KBM-7 (cell line): ENCODE data around the gene B4GALT5.
"Not testable (repeated sequence)": the region's sequence is repeated elsewhere in the genome, so short reads cannot be mapped to it uniquely, and the experiment has no call there.

Source experiments
- DNase-seq: peaks from one replicate; pipeline ENCODE4 v3.0.0-alpha.2; 2015
- in situ Hi-C: fragments of 300-500 bp; cut with MboI; formaldehyde crosslinking; loops from 2 replicates; pipeline ENCODE4 v1.14.3; 2020; ENCODE audit warnings: low sequenced_read_pairs, low pct_unique_long_range_greater_than_20kb, mixed read lengths

The B4GALT5 gene

GRCh38 chr20:49618289-49618688, 95.4 kb downstream of the B4GALT5 start:
- in situ Hi-C loops = loop anchor here (25.0 kb wide), 1 partner anchor 244 kb away; no protein-coding TSS in a partner anchor
- no peak for DNase-seq

- in situ Hi-C loops = loop anchor here (25.0 kb wide), 1 partner anchor 245 kb away; no protein-coding TSS in a partner anchor
- not testable (repeated sequence) for DNase-seq
Observed at GRCh38 chr20:49617394-49617793, 96.3 kb downstream of the B4GALT5 start.

DNA sequence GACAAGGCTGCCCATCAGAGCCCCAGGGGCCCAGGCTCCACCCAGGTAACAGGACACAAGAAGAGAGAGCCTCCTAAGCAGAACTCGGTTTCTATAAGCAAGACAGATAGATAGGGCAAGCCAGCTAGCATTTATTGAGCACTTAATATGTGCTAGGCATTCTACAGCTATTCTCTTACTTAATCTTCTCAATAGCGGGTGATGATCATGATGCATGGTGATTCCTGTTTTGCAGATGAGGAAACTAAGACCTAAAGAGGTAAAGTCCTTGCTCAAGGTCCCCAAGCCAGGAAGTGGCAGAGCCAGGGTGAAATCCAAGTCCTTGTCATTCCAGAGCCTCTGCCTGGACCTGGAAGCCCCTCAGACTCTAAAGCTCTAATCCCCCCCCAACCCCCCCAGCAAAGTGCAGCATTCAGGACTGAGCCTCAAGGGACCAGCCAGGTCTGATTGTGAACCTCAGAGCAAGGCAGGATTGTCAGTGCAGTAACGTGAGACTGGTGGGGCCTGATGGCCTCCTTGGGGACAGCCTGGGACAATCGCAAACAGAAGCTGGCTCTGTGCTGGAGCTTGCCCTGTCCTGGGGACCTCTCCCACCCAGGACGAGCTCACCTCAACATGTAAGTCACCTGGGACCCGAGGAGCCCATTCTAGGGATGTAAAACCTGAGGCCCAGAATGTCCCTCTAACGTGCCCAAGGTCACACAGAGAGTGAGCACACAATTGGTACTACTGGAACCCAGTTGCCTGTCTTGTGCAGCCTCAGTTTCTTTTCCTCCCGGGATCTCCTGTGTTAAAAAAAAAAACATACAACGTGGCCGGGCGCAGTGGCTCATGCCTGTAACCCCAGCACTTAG, 97.3 kb downstream of the B4GALT5 start:
- DNase-seq = no peak
- in situ Hi-C loops = loop anchor here (25.0 kb wide), 1 partner anchor 246 kb away; no protein-coding TSS in a partner anchor

- no peak for DNase-seq
- in situ Hi-C loops = loop anchor here (25.0 kb wide), 1 partner anchor 247 kb away; no protein-coding TSS in a partner anchor
Observed at GRCh38 chr20:49615401-49616153, 98.1 kb downstream of the B4GALT5 start.

- DNase-seq = not testable (repeated sequence)
- in situ Hi-C loops = loop anchor here (25.0 kb wide), 1 partner anchor 247 kb away; no protein-coding TSS in a partner anchor
Observed at GRCh38 chr20:49615051-49615400, 98.7 kb downstream of the B4GALT5 start.

- in situ Hi-C loops = loop anchor here (25.0 kb wide), 1 partner anchor 248 kb away; no protein-coding TSS in a partner anchor
- DNase-seq = no peak
Observed at GRCh38 chr20:49614338-49615050, 99.2 kb downstream of the B4GALT5 start.

DNA sequence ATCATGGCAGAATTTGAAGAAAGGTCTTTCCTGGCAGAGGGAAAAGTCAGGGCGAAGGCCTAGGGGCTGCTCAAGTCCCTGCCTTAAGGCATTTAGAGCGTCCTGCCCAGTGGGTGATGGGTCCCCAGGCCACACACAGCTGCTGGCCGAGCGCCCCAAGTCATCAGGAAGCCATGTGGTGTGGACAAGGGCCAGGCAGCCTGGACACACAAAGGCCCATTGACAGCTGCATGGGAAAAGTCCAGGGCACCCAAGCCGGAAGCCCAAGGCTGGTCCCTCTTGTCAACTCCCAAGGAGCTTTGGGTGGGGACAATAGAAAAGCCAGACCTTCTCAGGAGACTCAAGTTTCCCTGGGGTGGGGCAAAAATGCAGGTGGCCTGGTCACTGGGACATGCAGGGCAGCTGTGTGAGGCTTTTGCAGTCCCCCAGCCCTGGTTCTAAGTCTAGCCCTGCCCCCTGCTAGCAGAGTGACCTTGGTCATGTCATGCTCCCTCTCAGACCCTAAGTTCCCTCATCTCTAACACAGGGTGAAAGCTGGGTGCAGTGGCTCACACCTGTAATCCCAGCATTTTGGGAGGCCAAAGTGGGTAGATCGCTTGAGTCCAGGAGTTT, 101.4 kb downstream of the B4GALT5 start:
- in situ Hi-C loops = loop anchor here (25.0 kb wide), 1 partner anchor 250 kb away; no protein-coding TSS in a partner anchor
- DNase-seq = no peak

DNA sequence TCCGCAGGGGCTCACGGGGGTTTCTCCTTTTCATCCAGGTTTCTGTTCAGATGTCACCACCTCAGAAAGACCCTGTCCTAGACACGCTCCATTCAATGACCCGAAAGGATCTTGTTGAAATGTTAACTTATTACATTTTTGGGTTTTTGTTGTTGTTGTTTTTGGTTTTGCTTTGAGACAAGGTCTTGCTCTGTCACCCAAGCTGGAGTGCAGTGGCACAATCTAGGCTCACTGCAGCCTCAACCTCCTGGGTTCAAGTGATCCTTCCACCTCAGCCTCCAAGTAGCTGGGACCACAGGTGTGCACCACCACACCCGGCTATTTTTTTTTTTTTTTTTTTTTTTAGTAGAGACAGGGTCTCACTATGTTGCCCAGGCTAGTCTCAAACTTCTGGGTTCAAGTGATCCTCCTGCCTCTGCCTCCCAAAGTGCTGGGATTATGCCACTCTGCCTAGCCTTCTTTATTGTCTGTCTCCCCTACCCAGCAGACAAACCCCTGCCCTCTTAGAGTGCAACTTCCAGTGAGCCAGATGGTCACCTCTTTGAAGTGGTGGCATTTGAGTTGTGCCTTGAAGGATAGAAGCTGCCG, 102.0 kb downstream of the B4GALT5 start:
- not testable (repeated sequence) for DNase-seq
- in situ Hi-C loops = loop anchor here (25.0 kb wide), 1 partner anchor 251 kb away; no protein-coding TSS in a partner anchor

- DNase-seq = peak; percentile 86
- in situ Hi-C loops = loop anchor here (25.0 kb wide), 1 partner anchor 251 kb away; no protein-coding TSS in a partner anchor
Observed at GRCh38 chr20:49610691-49611538, 102.8 kb downstream of the B4GALT5 start.

DNA sequence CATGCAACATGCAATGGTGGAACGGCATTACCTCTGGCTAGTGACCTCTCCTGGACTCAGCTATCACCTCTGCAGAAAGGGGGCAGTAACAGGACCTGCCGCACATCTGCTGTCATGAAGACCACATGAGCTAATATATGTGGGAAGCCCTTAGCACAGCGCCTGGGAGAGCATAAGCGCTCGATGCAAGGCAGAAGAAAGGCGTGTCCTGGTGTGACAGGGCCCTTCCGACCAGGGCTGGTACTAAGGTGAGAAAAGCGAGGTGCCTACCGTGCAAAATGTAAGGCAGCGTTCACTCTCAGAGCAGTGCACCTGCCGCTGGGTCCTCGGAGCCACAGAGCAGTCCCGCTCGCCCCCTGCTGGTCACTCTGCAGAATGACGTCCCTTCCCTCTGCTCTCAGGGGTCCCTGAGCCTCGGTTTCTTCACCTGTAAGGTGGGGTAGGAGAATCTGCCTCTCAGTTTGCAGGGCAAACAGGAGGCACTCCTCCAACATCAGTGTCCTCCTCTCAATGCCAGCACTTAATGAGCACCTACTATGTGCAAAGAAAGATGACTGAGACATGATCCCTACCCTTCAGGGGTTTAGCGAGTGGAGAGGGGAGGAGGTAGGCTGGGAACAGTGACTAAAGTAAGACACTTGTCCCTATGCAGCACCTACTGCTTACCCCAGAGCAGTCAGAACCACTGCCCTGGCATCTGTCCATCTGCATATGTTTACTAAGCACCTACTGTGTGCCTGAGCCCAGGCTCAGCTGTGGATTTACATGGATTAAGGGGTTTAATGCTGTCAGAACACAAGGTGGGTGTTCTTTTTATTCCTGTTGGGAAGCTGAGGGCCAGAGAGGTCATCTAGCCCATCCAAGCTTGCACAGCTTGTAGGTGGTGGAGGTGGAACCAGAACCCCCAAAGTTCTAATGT, 104.7 kb downstream of the B4GALT5 start:
- DNase-seq = peak; percentile 79
- in situ Hi-C loops = loop anchor here (25.0 kb wide), 1 partner anchor 253 kb away; no protein-coding TSS in a partner anchor

DNA sequence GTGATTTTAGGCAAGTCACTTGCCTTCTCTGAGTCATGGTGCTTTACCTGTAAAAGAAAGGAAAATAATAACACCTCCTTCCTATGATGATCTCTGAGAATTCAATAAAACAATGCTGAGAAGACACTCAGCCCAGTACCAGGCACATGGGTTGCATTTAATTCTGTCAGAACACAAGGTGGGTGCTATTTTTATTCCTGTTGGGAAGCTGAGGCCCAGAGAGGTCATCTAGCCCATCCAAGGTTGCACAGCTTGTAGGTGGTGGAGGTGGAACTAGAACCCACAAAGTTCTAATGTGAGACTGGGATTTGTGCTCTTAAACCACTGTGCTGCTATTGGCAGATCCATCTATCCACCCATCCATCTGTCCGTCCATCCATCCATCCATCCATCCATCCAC, 106.1 kb downstream of the B4GALT5 start:
- in situ Hi-C loops = loop anchor here (25.0 kb wide), 1 partner anchor 255 kb away; no protein-coding TSS in a partner anchor
- DNase-seq = no peak

DNA sequence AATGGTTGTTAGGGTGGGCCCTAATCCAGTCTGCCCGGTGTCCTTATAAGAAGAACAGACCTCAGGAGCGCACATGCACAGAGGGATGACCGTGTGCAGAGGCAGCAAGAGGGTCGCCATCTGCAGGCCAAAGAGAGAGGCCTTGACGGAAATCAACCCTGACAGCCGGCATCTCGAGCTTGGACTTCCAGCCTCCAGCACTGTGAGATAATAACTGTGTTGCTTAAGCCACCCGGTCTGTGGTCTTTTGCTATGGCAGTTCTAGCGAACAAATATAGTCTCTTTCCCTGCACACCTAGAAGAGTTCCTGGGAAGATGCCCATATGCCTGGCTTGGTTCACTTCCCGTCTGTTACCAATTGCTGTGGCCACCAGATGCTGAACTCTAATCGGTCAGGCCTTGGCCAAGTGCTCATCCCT, 110.5 kb downstream of the B4GALT5 start:
- in situ Hi-C loops = loop anchor here (25.0 kb wide), 1 partner anchor 259 kb away; no protein-coding TSS in a partner anchor
- DNase-seq = no peak

DNA sequence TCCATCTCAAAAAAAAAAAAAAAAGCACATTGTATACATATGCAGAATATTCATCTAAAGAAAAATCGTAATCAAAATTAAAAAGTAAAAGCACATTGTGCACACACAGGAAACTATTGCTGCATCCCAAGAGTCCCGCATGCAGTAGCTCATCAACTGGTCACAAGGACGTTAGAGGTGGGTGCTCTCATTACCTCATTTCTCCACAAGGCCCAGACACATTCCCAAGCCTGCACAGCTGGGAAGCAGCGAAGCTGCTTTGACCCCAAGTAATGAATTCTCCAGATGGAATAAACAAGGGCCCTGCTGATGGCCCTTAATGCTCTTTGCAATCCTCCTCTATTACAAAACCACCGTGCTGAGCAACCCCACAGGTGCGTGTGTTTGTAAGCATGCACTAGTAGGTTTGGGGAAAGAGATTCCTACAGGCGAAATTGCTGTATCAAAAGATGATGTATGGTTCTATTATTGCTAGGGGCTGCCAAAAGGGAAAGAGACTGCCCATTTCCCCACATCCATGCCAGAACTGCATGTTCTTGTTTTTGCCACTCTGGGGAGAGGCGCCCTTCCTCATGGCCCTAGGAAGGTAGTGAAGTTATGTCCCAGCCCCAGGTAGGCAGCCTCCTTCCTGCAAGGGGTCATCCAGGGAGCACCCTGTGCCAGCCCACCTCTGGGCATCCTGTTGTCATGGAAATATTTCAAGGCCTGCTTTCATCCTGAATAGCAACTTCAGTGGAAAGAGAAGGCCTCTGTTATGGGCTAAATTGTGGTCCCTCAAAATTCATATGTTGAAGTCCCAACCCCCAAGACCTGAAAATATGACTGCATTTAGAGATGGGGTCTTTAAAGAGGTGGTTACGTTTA, 111.1 kb downstream of the B4GALT5 start:
- in situ Hi-C loops = loop anchor here (25.0 kb wide), 1 partner anchor 260 kb away; no protein-coding TSS in a partner anchor
- DNase-seq = no peak

GRCh38 chr20:49601153-49601924, 112.3 kb downstream of the B4GALT5 start:
- DNase-seq = no peak
- in situ Hi-C loops = loop anchor here (25.0 kb wide), 1 partner anchor 261 kb away; no protein-coding TSS in a partner anchor

- no peak for DNase-seq
Observed at GRCh38 chr20:49599746-49600113, 113.9 kb downstream of the B4GALT5 start.

More at GRCh38 chr20:49599746-49600113, 113.9 kb downstream of the B4GALT5 start:
- in situ Hi-C loops = loop anchor here (25.0 kb wide), 1 partner anchor 263 kb away; no protein-coding TSS in a partner anchor
